GM19324 (cell line): Measurements from ENCODE around the gene SPINT2.
"Not testable (repeated sequence)": the region's sequence is repeated elsewhere in the genome, so short reads cannot be mapped to it uniquely, and the experiment has no call there.

ENCODE experiments used
- ATAC-seq: cut with Tn5 transposase; IDR thresholded peaks from one replicate; pipeline ENCODE4 v1.9.1; 2021; ENCODE audit warnings: mild to moderate bottlenecking, moderate library complexity; ENCODE audit not compliant: unreplicated experiment, low FRiP score

SPINT2 gene

GRCh38 chr19:38316477-38317067 lies 52.2 kb downstream of the SPINT2 start:
- ATAC-seq: peak; percentile 3

- ATAC-seq: no peak
Measured at GRCh38 chr19:38317104-38317612, 52.8 kb downstream of the SPINT2 start.

GRCh38 chr19:38318660-38319059 lies 54.3 kb downstream of the SPINT2 start:
- ATAC-seq: no peak

- ATAC-seq: no peak
Measured at GRCh38 chr19:38319421-38320258, 55.3 kb downstream of the SPINT2 start, which contains the start of gene KCNK6. Gene KCNK6 (plus strand): TSS chr19:38319845. CDS start chr19:38319951, 106 bp downstream.

- ATAC-seq: no peak
Measured at GRCh38 chr19:38320969-38321339, 56.6 kb downstream of the SPINT2 start.

GRCh38 chr19:38321646-38322196 lies 57.3 kb downstream of the SPINT2 start:
- ATAC-seq: no peak

GRCh38 chr19:38323291-38323690 lies 58.9 kb downstream of the SPINT2 start:
- no peak for ATAC-seq

- ATAC-seq: no peak
Measured at GRCh38 chr19:38324431-38324830, 60.1 kb downstream of the SPINT2 start.

GRCh38 chr19:38326591-38326990 lies 62.2 kb downstream of the SPINT2 start:
- no peak for ATAC-seq

GRCh38 chr19:38329651-38330050 lies 65.3 kb downstream of the SPINT2 start:
- no peak for ATAC-seq

GRCh38 chr19:38331728-38332127 lies 67.4 kb downstream of the SPINT2 start:
- no peak for ATAC-seq

- ATAC-seq: no peak
Measured at GRCh38 chr19:38333245-38333644, 68.9 kb downstream of the SPINT2 start.

- peak; percentile 73 for ATAC-seq
Measured at GRCh38 chr19:38335949-38336637, 71.7 kb downstream of the SPINT2 start.

GRCh38 chr19:38336638-38337359 lies 72.4 kb downstream of the SPINT2 start:
- ATAC-seq: peak; percentile 57

- no peak for ATAC-seq
Measured at GRCh38 chr19:38337360-38337653, 72.9 kb downstream of the SPINT2 start.

GRCh38 chr19:38339011-38339410 lies 74.6 kb downstream of the SPINT2 start:
- ATAC-seq: not testable (repeated sequence)

GRCh38 chr19:38340927-38341326 lies 76.6 kb downstream of the SPINT2 start:
- ATAC-seq: no peak
